HK-2 (cell line): ENCODE results near the gene TRIO.
"Not testable (repeated sequence)": the region's sequence is repeated elsewhere in the genome, so short reads cannot be mapped to it uniquely, and the experiment has no call there.

Experiments used
- DNase-seq: peaks from one replicate; pipeline ENCODE4 v3.0.0-alpha.2; 2018; ENCODE audit not compliant: unreplicated experiment

TRIO gene

DNA sequence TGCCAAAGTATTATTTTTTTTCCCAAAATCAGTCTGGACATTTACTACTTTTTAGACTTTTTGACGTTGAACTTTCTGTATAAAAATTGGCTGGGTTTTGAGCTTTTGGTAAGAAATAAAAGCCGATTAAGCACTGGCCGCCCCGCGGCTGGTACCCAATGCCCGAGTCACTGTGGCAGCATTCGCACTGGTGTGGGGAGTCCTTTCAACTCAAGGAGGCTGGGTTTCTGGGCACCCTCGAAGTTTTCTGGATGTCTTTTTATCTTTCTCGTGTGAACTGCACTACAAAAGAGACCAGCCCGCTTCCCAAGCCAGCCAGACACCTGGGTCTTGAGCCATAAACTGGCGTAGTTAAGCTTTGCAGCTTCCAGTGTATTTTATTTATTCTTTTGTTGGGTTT, 366.4 kb downstream of the TRIO start:
- no peak for DNase-seq

DNA sequence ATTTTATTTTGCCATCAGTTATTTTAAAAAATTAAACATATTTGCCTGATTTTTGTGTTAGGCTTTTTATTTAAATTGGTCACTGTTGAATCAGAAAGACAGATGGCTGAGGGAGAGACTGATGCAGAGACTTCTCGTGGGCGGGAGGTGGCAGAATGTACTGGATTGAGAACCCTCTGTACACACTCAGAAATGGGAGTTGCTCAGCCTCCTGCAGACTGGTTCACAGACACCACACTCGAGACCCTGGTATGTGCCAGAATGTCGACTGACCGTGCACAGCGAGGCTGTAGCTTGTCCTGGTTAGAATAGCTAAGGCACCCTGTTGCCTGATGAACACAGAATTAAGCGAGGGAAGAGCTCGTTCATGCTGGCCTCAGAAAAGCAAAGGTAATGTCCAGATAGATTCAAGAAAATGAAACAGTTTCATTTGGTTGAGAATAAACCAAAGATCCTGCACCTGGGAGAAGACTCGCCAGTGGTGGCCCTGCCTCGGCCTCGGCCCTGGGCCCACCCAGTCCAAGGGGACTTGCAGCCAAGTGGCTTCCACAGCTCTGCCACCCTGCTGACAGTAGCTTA, 367.1 kb downstream of the TRIO start:
- DNase-seq = no peak

DNA sequence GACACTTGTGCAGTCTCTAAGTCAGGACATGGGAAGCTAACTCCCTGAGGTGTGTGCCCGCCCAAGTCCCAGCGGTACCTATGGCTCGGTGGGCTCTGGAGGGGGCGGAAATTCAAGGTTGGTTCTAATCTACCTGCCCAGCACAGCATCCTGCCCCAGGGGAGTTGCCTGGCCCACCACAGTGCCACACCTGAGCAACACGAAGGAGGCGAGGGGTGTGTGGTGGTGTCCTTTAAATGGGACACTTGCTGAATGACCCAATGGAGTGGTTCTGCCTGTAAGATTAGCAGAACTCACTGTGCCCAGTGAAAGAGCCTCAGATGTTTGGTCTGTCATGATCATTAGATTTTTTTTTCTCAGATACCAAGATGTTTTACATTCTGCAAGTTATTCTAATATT, 367.7 kb downstream of the TRIO start:
- DNase-seq = no peak

DNA sequence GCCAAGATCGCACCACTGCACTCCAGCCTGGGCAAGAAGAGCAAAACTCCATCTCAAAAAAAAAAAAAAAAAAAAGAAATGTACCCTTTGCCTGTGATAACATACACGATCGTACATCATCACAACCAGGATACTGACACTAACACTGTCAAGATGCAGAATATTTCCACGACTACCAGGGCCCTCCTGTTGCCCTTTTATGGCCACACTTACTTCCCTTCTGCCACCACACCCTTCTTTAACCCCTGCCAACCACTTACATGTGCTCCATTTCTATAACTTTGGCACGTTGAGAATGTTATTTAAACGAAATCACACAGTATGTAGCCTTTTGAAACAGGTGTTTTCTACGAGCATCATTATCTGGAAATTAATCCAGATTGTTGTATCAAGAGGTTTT, 369.4 kb downstream of the TRIO start:
- DNase-seq = no peak

DNA sequence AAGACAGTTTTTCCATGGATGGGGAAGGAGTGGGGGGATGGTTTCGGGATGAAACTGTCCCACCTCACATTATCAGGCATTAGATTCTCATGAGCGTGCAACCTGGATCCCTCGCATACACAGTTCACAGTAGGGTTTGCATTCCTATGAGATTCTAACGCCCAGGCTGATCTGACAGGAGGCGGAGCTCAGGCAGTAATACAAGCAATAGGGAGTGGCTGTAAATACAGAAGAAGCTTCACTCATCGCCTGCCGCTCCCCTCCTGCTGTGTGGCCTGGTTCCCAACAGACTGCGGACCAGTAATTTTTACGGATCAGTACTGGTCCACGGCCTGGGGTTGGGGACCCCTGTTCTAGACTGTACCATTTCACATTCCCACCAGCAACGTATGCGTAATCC, 370.1 kb downstream of the TRIO start:
- no peak for DNase-seq

DNA sequence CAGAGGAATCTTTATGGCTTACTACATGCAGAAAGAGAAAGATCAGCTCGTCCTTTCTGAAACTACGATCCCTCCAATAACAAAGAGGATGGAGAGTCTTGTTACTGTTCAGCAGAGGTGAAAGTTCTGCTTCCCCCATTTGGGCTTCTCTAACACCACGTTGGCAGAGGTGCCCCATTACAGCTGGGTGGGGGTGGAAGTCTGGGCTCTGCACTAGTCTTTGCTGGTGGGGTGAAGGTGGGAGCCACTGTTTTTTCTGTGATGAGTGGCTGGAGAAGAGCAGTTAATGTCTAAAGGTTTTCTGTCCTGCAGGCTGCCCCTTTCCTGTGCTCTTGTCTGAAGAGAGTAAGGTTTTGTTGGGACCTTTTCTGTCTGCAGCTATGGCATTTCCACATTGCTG, 373.8 kb downstream of the TRIO start:
- no peak for DNase-seq

DNA sequence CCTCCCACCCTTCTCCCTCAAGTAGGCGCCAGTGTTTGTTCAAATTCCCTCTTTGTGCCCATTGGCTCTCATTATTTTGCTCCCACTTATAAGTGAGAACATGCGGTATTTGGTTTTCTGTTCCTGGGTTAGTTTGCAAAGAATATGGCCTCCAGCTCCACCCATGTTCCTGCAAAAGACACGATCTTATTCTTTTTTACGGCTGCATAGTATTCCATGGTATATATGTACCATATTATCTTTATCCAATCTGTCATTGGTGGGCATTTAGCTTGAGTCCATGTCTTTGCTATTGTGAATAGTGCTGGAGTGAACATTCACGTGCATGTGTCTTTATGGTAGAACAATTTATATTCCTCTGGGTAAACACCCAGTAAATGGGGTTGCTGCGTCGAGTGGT, 375.5 kb downstream of the TRIO start:
- no peak for DNase-seq

DNA sequence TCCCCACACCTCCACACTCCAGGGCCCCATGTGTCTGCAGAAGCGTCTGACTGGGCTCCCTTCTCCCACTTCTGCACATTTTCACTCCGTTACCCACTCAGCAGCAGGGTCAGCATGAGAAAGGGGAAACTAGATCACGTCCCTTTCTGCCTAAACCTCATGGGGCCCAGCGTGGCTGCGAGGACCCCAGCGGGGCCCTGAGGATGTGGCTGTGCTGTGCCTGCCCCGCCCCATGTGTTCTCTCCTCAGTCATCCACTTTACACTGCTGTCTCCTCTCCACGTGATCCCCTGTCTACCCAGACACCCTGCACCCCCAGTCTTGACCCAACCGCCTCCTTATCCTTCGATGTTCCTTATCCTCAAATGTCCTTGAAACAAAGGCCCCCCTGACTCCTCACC, 378.6 kb downstream of the TRIO start:
- DNase-seq = no peak

DNA sequence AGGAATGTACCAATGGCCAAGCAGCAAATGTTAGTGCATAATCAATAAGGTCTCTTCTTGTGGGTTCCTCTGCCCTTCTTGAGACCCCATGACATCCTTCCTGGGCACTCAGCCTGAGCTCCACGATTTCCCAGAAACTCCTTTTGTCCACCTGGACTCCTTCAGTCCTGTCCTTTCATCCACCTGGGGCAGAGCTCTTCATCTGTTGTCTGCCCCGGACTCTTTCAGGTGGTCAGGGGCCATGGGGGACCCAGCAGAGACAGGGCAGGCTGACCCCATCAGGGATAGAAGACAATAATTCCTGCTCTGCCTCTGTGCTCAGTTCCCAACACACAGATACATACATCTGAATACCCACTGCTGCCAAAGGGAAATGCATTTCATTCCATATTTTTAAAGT, 379.6 kb downstream of the TRIO start:
- DNase-seq = no peak

DNA sequence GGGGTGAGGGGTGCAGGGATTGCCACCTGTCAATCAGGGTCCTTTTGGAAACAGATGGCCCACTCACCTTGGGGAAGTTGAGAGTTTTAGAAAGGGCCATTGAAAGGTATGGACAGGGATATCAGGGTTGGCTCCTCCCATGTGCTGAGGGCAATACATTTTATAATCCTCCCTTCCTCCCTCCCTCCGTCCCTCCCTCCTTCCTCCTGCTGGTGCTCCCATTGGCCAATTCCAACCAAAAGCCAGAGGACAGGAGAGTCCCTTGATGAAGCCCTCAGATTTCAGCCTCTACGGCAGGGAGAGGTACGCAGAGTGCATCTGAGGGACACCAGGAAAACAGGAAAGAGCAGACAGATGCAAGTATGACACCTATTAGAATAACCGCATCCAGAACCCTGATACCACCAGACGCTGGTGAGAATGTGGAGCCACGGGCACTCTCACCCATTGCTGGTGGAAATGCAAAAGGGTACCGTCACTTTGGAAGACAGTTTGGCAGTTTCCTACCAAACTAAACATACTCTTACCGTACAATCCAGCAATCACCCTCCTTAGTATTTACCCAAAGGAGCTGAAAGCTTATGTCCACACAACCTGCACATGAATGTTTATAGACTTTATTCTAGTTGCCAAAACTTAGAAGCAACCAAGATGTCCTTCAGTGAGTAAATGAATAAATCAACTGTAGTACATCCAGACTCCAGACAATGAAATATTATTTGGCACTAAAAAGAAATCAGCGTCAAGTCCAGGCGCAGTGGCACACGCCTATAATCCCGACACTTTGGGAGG, 380.3 kb downstream of the TRIO start:
- no peak for DNase-seq

DNA sequence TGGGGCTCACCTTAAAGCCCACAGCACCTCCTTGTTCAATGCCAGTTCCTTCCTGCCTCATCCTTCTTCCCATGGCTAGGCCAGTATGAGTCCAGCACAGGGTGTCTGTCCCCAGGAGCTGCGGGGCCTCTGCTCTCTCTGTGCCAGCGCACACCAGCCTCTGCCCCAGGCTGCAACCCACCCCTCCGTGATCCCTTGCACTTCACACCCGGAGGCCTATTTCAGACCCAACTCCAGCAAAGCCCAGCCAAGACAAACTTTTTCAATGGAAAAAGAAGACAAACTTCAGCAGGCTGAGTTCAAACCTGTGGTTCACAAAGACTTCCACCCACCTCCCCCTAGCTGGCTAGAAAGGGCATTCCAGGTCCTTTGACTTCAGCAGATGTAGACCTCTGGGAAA, 382.3 kb downstream of the TRIO start:
- no peak for DNase-seq

DNA sequence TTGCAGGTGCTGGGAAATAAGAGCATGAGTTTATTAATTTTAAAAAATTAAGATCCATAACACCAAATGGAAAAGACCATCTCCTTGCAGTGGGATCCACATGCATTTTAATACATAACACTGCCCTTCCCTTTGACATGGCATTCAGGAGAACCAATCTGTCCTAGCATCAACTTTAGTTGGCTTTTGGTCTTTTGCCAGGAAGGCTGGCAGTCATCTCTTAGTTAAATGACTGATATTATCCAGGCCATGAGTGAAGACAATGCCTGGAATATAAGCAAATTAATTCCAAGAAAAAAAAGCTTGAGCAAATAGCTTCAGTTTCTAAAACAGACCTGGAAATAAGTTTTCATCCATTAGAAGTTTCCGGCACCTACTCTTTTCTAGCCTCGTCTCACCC, 383.4 kb downstream of the TRIO start:
- no peak for DNase-seq

DNA sequence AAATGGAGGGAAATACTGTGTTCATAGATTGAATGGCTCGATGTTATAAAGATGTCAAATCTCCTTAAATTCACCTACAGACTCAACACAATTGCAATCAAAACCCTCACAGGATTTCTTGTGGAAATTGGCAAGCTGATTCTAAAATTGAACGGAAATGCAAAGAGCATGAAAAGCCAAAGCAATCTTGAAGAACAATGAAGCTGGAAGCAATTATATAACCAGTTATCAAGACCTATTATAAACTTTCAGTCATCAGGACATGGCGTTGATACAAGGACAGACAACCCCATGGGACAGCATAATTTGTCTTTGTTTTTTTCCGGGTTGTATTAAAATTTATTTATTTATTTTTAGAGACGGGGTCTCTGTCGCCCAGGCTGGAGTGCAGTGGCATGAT, 385.0 kb downstream of the TRIO start:
- DNase-seq = no peak

DNA sequence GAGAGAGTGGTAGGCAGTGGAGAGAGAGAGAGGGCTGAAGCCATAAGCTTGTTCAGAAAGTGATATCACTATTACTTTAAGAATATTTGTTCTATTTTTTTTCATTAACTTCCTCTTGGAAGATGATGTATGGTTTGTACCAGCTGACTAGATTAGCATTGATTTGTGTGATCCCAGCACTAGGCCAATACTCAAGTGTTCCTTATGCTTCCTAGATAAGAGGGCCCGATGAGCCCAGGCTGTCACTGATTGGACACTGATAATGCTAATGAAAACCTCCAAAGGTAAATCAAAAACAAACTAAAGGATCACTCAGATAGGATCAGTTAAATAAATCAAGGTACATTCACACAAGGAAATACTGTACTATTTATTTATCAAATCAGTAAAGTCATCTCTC, 385.8 kb downstream of the TRIO start:
- no peak for DNase-seq

DNA sequence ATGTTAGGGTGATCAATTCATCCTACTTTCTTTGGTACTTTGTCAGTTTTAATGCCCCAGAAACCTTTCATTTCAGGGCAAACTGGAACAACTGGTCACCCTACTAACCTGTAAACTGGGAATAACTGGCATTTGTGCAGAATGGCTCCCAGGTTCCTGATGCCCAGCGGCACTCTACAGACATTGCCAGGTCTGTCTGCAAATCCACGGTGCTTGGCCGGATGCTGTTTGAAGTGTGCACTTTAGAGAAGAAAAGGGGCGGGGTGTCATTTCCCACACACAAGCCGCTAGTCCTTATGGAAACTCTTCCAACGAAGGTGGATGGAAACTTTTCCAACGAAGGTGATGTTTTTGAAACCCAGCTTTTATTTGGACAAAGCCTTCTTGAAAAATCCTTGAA, 388.5 kb downstream of the TRIO start:
- no peak for DNase-seq

DNA sequence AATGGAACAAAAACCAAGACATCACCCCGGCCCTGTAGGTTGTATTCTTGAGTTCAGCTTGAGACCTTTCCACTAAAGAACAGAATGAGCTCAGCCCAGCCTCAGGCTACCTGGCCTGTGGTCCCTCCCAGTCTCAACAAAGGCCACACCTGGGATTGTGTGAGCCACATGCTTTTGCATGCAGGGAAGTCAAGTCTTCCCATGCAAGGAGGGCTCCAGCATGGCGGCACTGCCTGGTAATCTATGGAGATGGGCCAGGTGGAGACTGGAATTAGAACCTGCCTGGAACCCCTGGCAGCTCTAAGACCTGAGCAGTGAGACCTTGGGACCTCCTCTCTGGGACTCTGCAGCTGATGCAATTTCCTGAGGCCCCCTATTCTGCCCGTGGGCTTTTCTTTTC, 389.0 kb downstream of the TRIO start:
- DNase-seq = no peak

DNA sequence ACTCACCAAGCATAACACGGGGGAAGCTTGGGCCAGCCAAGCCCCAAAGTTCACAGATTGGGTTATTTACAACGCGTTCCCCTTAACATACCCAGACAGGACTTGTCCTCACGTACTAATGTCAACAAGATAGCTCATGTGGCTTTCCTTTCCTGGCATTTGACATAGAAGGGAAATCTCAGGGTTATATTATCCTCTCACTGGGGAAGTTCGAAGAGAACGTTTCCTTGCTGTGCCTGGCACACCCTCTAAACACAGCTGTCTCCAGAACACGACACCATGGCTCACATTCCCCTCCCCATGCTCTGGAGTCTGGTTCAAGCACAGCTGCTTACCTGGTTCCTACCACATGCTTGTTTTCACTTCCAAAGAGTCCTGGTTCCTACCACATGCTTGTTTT, 391.6 kb downstream of the TRIO start:
- DNase-seq = no peak

DNA sequence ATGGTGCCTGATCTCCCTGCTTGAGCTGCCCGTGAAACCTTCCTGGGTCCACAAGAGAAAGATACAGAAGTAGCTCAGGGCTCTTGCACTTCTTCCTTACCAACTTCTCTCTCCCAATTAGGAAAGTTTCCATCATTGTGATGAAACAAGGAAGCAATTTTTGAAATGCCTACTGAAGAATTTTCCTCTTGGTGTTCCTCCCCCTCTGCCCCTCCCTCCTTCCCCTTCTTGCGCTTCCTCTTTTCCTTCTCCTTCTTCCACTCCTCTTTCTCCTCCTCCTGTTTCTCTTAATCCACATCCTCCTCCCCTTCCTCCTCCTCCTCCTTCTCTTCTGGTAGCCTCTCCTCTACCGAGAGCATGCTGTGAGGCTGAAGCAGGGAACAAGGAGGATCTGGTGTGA, 402.2 kb downstream of the TRIO start:
- no peak for DNase-seq

DNA sequence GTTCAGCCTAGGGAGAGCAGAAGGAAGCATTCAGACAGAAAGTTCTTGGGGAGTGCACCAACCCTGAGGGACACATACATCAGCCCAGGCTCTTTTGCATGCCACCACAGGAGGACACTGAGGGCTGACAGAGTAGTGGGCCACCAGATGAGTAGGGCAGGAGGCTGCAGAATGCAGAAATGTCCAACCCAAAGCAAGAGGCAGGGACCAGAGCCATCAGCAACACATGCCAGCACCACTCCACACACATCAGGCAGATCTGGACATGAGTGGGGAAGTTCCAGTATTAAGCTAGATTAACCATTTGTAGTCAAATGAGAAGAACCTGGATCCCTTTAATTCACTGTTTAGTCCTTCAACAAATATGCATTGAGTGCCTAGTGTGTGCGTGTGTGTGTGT, 402.7 kb downstream of the TRIO start:
- DNase-seq = no peak

DNA sequence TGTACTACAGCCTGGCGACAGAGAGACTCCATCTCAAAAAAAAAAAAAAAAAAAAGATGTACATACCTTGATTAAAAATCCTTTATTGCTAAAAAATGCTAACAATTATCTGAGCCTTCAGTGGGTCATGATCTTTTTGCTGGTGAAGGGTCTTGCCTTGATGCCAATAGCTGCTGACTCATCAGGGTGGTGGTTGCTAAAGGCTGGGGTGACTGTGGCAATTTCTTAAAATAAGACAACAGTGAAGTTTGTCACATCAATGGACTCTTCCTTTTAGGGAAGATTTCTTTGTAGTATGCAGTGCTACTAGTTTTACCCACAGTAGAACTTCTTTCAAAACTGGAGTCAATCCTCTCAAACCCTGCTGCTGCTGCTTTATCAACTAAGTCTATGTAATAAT, 404.5 kb downstream of the TRIO start:
- no peak for DNase-seq

DNA sequence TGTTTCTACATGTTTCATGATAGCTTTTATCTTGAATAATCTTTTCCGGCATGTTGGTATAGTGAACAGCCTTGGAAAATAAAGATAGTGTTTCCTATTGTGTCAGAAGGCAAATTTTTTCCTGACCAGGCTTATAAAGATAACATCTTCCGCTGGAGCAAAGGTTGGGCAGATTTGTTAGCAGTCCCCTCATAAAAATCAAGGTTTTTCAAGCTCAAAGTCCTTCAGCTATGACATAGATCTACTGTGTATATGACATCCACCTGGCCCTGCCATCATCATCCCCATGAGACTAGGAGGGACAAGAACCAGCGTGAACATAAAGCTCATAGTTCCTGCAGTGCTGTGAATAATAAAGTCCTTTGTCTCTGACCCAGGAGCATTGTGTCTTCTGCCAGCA, 408.1 kb downstream of the TRIO start:
- DNase-seq = no peak

DNA sequence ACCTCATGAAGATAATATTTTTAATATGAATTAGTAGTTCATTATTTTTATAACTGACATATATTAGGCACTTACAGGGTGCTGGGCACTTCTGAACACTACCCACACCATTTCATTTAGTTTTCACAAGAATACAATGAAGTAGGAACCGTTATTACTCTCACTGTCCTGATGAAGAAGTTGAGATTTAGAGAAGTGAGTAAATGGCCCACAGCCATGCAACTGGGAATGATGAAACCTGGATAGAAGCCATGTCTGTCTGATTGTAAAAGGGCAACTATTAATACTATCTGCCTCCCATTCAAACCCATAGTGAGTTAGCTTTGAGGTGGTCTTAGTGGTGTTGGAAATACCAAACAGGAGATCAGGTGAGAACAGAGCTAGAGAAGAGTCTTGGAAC, 408.9 kb downstream of the TRIO start:
- DNase-seq = no peak

DNA sequence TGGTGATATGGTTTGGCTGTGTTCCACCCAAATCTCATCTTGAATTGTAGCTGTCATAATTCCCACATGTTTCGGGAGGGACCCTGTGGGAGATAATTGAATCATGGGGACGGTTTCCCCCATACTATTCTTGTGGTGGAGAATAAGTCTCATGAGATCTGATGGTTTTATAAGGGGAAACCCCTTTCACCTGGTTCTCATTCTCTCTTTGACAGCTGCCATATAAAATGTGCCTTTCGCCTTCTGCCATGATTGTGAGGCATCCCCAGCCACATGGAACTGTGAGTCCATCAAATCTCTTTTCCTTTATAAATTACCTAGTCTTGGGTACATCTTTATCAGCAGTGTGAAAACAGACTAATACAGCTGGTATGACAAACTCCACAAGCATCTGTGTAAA, 411.1 kb downstream of the TRIO start:
- DNase-seq = not testable (repeated sequence)

DNA sequence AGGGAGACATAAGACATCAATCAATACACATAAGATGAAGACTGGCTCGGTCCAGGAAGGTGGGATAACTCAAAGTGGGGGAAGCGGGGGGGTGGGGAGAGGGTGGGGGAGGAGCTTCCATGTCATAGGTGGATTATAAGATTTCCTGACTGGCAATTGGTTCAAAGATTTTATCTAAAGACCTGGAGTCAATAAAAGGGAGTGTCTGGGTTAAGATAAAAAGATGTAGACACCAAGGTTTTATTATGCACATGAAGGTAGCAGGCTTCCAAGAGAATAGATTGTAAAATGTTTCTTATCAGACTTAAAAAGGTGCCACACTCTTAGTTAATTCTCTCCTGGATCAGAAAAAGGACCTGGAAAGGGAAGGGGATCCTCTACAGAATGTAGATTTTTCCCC, 412.9 kb downstream of the TRIO start:
- no peak for DNase-seq
